ENCODE measurements around the gene BLTP3B. TPM values are rescaled to one million over a fixed set of nuclear protein-coding genes. Genes with fewer than 3 reads are reported as not detected.

The BLTP3B gene
- total RNA-seq, 1 donor from 2014 or later, result 19.3 TPM

DNA sequence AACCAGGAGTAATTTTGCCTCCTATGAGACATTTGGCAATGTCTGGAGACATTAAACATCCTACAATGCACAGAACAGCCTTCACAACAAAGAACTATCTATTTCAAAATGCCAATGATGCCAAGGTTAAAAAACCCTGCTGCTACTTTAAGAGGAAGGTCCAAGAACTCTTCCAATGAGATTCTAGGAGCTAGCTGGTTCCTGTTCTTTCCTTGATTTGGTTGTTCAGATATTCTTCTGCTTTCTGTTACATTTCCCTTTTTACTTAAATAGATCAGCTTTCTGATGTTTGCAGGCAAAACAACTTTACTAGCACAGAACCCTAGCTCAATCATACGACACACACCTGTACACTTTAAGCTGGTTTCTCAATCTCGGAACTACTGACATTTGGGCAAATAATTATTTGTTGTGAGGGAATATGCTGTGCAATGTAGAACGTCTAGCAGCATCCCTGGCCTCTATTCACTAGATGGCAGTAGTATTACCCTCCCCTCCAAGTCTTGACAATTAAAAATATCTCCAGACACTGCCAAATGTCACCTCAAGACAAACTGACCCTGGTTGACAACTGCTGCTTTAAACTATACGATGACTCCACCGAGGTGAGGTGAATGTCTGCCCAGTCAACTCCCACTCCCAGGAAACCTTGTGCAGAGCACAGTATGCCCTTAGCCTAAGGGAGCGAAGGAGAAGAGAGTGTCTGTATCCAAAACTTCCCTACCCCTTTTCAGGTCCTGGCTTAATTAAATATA lies 4.4 kb downstream of the BLTP3B start:
- Mint-ChIP-seq H3K9me3 (peaks cover 3% of the 10 kb centered on the region), H3K27ac (peak overlapping the region; percentile 32), H3K36me3 (peaks cover 4% of the 10 kb centered on the region), H3K27me3 (ENCODE audit: low read depth) (no peaks in the 10 kb centered on the region), H3K4me3 (no peak overlapping the region), H3K4me1 (peaks cover 29% of the 10 kb centered on the region)
- DNase-seq (ENCODE audit: low spot score in 2 of 2, unreplicated experiment in 2 of 2), result no peak
- TF ChIP-seq CTCF (IDR thresholded peaks at IDR 0.05; ENCODE audit: unreplicated experiment), result no peak

DNA sequence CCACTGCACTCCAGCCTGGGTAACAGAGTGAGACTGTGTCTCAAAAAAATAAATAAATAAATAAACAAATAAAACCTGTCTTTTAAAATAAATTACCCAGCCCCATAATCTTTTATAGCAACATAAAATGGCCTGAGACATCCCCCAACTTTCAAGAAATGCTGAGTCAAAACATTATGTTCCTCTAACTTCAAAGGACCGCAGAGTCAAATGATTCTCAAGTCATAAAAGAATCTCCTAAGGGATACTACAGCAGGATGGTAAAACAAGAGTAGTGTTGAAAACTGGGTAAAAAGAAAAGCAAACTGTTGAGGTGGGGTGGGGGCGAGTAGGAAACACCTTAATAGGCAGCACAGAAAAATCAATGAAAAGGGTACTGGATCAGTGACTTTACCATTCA lies 9.5 kb downstream of the BLTP3B start:
- no peak overlapping the region for H3K27ac Mint-ChIP-seq
- no peak for TF ChIP-seq CTCF (IDR thresholded peaks at IDR 0.05; ENCODE audit: unreplicated experiment)
- peaks cover 20% of the 10 kb centered on the region for H3K4me1 Mint-ChIP-seq
- no peak overlapping the region for H3K4me3 Mint-ChIP-seq
- H3K27me3 Mint-ChIP-seq (ENCODE audit: low read depth), result no peaks in the 10 kb centered on the region
- peaks cover 10% of the 10 kb centered on the region for H3K9me3 Mint-ChIP-seq
- no peak for DNase-seq (ENCODE audit: low spot score in 2 of 2, unreplicated experiment in 2 of 2)
- H3K36me3 Mint-ChIP-seq, result peaks cover 8% of the 10 kb centered on the region

DNA sequence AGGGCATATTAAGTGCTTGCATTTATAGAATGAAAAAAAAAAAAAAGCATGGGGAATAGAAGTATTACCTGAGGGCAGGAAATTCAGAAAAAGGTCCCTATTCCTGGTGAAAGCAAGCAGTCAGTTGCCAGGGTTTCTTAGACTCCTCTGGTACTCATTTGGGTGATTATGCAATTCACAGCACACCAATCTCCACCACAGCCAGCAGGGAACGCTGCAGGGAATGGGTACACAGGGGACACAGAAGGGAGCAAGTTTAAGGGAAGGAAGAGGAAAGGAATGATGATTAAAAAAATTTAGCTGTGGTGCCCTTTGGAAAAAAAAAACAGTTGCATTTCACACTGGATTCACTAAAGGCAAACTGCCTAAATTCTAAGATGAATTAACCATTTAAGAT lies 14.2 kb downstream of the BLTP3B start:
- Mint-ChIP-seq H3K9me3 (peaks cover 10% of the 10 kb centered on the region), H3K27ac (peak overlapping the region; percentile 74), H3K4me1 (peaks cover 21% of the 10 kb centered on the region), H3K36me3 (peaks cover 8% of the 10 kb centered on the region), H3K27me3 (ENCODE audit: low read depth) (no peaks in the 10 kb centered on the region), H3K4me3 (no peak overlapping the region)
- DNase-seq (ENCODE audit: low spot score in 2 of 2, unreplicated experiment in 2 of 2), result no peak
- TF ChIP-seq CTCF (IDR thresholded peaks at IDR 0.05; ENCODE audit: unreplicated experiment), result no peak

GRCh38 chr12:100127766-100128511 lies 14.7 kb downstream of the BLTP3B start:
- Mint-ChIP-seq H3K36me3 (peaks cover 4% of the 10 kb centered on the region), H3K27me3 (ENCODE audit: low read depth) (no peaks in the 10 kb centered on the region), H3K27ac (peak overlapping the region; percentile 74), H3K9me3 (peaks cover 5% of the 10 kb centered on the region), H3K4me1 (peaks cover 22% of the 10 kb centered on the region), H3K4me3 (no peak overlapping the region)
- no peak for TF ChIP-seq CTCF (IDR thresholded peaks at IDR 0.05; ENCODE audit: unreplicated experiment)
- no peak for DNase-seq (ENCODE audit: low spot score in 2 of 2, unreplicated experiment in 2 of 2)

DNA sequence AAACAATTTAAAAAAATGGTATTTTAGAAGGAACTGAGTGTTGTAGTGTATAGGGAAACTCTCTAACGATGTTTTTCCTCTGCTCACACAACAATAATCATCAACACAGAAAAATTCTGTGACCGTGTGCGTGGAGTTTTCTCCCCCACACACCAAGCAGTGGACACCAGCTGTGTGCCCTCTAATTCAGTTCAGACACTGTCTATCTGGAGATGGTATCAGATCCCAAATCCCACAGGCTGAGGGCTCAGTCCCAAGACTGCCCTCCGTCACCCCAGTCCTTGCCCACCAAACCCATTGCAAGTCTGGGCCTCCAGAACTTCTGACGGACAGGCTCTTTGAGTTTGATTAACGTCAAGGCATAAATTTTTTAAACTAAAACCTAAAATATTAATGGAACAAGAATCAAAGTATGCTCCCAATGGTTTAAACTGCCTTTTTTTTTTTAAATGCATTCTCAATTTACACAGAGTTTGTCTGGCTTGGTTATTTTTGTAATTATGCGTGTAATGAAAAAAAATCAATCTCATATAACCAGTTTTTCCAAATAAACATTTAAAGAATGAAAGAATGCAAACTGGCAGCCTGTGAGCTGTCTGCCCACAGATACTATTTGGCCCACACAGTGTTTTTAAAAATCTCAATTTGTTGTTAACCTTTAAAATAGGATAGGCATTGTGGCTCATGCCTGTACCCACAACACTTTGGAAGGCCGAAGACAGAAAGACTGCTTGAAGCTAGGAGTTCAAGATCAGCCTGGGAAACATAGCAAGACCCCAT lies 19.2 kb downstream of the BLTP3B start:
- H3K36me3 Mint-ChIP-seq, result peaks cover 15% of the 10 kb centered on the region
- H3K9me3 Mint-ChIP-seq, result peaks cover 11% of the 10 kb centered on the region
- no peak for TF ChIP-seq CTCF (IDR thresholded peaks at IDR 0.05; ENCODE audit: unreplicated experiment)
- no peaks in the 10 kb centered on the region for H3K27me3 Mint-ChIP-seq (ENCODE audit: low read depth)
- H3K4me3 Mint-ChIP-seq, result no peak overlapping the region
- no peak for DNase-seq (ENCODE audit: low spot score in 2 of 2, unreplicated experiment in 2 of 2)
- peaks cover 17% of the 10 kb centered on the region for H3K4me1 Mint-ChIP-seq
- peak overlapping the region; percentile 53 for H3K27ac Mint-ChIP-seq
